Colon (tissue), 2 donors: ENCODE measurements around the gene GAS7.
"Not testable (repeated sequence)": the region's sequence is repeated elsewhere in the genome, so short reads cannot be mapped to it uniquely, and the experiment has no call there.

Experiments
- FAIRE-seq: peaks from 2 replicates; lab custom pipeline; 2012; peaks lifted over from hg19 to GRCh38; lab: Jason Lieb, UNC
- donor health status: control.
- donor health status: control.

The GAS7 gene

GRCh38 chr17:9941305-9941704, 257.1 kb downstream of the GAS7 start:
- FAIRE-seq, result no peak

GRCh38 chr17:9940841-9941240, 257.6 kb downstream of the GAS7 start:
- no peak for FAIRE-seq

- FAIRE-seq, result no peak
Observed at GRCh38 chr17:9938764-9939163, 259.6 kb downstream of the GAS7 start.

GRCh38 chr17:9937901-9938300, 260.5 kb downstream of the GAS7 start:
- FAIRE-seq, result no peak

- FAIRE-seq, result no peak
Observed at GRCh38 chr17:9937241-9937761, 261.1 kb downstream of the GAS7 start.

GRCh38 chr17:9936095-9936494, 262.3 kb downstream of the GAS7 start:
- FAIRE-seq, result no peak

- no peak for FAIRE-seq
Observed at GRCh38 chr17:9935408-9935807, 263.0 kb downstream of the GAS7 start.

GRCh38 chr17:9934331-9934730, 264.1 kb downstream of the GAS7 start:
- no peak for FAIRE-seq

- FAIRE-seq, result no peak
Observed at GRCh38 chr17:9932491-9932890, 265.9 kb downstream of the GAS7 start.

GRCh38 chr17:9931144-9931741, 267.2 kb downstream of the GAS7 start:
- FAIRE-seq, result no peak

- no peak for FAIRE-seq
Observed at GRCh38 chr17:9929871-9930270, 268.5 kb downstream of the GAS7 start.

GRCh38 chr17:9928601-9929333, 269.6 kb downstream of the GAS7 start:
- FAIRE-seq, result no peak

- FAIRE-seq, result no peak
Observed at GRCh38 chr17:9926150-9926804, 272.1 kb downstream of the GAS7 start.

- FAIRE-seq, result no peak
Observed at GRCh38 chr17:9925457-9925856, 272.9 kb downstream of the GAS7 start.

- FAIRE-seq, result no peak
Observed at GRCh38 chr17:9924735-9925191, 273.6 kb downstream of the GAS7 start.

GRCh38 chr17:9922012-9922848, 276.2 kb downstream of the GAS7 start:
- FAIRE-seq, result no peak

GRCh38 chr17:9921216-9921615, 277.2 kb downstream of the GAS7 start:
- FAIRE-seq, result not testable (repeated sequence)

GRCh38 chr17:9918804-9919352, 279.5 kb downstream of the GAS7 start:
- no peak for FAIRE-seq

- no peak for FAIRE-seq
Observed at GRCh38 chr17:9918352-9918751, 280.1 kb downstream of the GAS7 start.

- no peak for FAIRE-seq
Observed at GRCh38 chr17:9917801-9918200, 280.6 kb downstream of the GAS7 start.

GRCh38 chr17:9917131-9917530, 281.3 kb downstream of the GAS7 start:
- no peak for FAIRE-seq

GRCh38 chr17:9916108-9916507, 282.3 kb downstream of the GAS7 start:
- FAIRE-seq, result no peak
